AML-193 (cell line): ENCODE measurements around the gene IFNL1.
"Not testable (repeated sequence)": the region's sequence is repeated elsewhere in the genome, so short reads cannot be mapped to it uniquely, and the experiment has no call there.

Experiments used
- DNase-seq, 2 experiments: peaks; one replicate each; lab custom pipeline; 2025; lab: John Stamatoyannopoulos, UW

Gene IFNL1

GRCh38 chr19:39296055-39296645 lies at the start of gene IFNL1:
IFNL1 (plus strand) TSS chr19:39296407; CDS start chr19:39296422, 15 bp downstream.
- no peak for DNase-seq

DNA sequence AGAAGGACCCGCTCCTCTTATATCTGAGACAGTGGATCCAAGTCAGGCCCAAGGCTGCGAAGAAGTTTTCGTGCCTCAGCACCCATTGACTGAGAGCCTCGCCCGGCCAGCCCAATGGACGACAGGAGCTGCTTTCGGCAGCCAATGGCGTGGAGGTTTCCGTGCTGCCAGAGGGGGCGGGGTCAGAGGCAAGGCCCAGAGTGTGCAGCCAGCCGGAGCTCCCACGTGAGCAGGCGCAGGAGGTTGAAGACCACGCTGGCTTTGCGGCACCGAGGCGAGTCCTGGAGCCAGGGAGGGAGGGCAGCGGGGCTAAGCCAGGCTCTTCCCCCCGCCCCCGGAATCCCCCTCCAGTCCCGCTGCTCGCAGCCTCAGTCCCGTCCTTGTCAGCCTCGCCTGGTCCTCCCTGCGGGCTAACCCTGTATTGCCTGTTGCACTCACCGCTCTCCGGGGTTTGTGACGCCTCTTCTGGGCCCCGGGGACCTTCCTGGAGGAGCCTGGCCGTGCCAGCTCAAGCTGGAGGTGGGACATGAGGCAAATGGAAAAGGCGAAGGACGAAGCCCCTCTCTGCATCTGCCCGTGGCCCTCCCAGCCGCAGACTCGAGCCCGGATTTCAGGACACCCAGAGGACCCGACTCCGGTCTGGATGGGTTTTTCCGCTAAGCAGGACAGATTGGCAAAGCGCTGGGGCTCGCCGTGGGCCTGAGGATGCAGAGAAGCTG lies 49.1 kb upstream of the IFNL1 start:
- DNase-seq, result no peak

DNA sequence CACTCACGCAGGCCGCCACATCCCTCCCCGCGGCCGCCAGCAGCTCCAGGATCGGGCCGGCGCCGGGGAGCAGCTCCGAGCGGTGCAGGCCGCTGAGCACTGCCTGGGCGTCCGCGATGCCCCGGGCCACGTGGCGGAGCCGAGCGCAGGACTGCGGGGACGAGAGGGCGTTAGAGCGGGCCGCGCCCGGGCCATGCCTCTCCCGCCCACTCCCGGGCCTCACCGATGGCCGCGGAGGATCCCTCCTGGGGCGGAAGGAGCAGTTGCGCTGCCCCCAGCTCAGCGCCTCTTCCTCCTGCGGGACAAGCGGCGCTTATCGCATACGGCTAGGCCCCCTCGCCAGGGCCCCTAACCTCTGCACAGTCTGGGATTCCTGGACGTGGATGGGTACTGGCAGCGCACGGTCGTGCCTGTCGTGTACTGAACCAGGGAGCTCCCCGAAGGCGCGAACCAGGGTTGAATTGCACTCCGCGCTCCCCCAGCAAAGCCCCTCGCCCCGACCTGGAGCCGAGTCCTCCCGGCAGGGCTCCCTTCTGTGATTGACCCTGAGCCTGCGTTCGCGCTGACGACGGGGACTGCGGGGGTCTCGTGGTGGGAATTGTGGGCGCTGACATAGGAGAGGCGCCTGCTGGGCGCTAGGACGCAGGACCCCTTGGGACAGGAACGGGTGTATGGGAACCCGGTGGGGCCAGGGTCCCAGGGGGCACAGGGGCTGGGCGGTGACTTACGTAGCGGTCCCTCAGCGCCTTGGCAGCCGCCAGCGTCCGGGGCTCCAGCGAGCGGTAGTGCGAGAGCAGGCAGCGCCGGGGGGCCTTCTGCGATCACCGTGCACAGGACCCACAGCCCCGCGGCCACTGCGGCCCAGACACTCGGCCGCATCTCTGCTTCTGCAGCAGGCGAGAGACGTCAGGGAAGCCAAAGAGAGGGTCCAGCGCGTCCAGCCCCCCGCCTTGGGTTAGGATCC lies 48.2 kb upstream of the IFNL1 start:
- DNase-seq, result no peak

GRCh38 chr19:39248806-39249205 lies 47.4 kb upstream of the IFNL1 start, which contains the start of gene IFNL4:
IFNL4 (minus strand) TSS chr19:39248856.
- no peak for DNase-seq

DNA sequence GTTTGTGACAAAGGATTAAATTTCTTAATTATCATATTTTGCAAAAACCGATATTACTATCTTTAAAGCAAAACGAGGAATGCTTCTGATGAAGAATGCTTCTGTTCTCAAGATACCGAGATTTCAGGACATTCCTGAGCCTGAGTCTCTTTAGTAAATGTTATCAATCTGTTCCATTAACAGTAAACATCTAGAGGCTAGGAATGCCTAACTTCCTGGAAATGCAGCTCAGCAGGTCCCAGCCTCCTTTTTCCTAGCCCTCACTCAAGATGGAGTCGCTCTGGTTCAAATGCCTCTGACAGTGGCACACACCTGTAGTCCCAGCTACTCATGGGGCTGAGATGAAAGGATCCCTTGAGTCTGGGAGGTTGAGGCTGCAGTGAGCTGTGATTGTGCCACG lies 45.1 kb upstream of the IFNL1 start:
- DNase-seq, result no peak

DNA sequence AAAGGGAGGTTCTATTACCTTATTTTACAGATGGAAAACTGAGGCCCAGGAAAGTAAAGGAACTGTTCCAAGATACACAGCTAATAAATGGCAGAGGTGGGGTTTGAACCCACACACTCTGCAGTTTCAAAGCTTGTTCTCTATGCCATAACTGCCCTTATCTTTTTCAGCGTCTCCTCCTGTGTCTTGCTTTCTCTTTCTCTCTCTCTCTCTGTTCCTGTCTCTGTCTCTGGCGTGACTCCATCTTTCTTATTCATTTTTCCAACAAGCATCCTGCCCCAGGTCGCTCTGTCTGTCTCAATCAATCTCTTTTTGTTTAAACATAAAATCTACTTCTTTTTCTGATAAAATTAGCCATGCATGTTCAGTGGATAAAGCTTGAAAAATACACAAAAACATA lies 44.4 kb upstream of the IFNL1 start:
- DNase-seq, result no peak

DNA sequence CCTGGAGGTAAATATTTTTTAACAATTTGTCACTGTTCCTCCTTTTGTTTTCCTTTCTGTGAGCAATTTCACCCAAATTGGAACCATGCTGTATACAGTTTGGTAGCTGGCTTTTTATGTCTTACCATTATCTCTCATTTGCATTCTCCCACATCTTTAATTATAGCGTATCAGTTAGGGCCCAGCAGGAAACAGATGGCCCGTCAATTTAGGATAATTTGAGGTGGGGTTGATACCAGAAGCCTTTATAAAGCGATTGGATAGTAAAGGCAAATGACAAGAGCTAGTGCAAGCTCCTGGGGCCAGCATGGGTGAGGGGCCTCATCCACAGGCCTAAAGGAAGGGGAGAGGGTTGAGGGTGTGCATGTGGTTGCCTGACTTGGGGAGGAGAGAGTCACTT lies 43.7 kb upstream of the IFNL1 start:
- DNase-seq, result no peak

GRCh38 chr19:39253374-39254149 lies 42.6 kb upstream of the IFNL1 start:
- DNase-seq, result no peak

GRCh38 chr19:39254531-39255345 lies 41.5 kb upstream of the IFNL1 start:
- no peak for DNase-seq

DNA sequence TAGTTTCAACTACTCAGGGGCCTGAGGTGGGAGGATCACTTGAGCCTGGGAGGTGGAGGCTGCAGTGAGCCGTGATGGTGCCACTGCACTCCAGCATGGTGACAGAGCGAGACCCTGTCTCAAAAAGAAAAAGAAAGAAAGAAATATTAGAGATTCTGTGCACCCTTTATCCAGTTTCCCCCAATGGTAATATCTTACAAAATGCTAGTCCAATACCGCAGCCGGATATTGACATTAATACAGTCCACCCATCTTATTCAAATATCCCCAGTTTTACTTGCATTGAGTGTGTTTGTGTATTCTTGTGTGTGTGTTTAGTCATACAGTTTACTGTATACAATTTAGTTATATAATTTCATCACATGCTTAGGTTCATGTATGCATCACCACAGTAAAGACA lies 39.0 kb upstream of the IFNL1 start:
- DNase-seq, result no peak

- no peak for DNase-seq
Observed at GRCh38 chr19:39261704-39262103, 34.5 kb upstream of the IFNL1 start.

DNA sequence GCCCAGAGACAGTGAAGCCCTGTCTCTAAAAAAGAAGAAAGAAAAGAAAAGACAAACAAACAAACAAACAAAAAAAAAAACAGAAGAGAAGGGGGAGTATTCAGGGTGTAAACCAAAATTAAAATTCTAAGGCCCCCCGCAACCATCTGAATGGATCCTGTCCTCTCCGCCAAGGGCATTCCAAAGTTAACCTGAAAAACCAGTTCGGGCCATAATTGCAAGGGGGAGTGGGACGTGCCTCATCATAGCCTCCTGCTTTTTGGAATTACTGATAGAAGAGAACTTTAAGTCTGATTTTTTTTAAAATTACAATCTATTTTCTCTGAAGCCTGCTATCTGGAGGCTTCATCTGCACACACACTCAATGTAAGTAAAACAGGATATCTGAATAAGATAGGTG lies 33.7 kb upstream of the IFNL1 start:
- DNase-seq, result no peak

GRCh38 chr19:39263912-39264305 lies 32.3 kb upstream of the IFNL1 start:
- no peak for DNase-seq

DNA sequence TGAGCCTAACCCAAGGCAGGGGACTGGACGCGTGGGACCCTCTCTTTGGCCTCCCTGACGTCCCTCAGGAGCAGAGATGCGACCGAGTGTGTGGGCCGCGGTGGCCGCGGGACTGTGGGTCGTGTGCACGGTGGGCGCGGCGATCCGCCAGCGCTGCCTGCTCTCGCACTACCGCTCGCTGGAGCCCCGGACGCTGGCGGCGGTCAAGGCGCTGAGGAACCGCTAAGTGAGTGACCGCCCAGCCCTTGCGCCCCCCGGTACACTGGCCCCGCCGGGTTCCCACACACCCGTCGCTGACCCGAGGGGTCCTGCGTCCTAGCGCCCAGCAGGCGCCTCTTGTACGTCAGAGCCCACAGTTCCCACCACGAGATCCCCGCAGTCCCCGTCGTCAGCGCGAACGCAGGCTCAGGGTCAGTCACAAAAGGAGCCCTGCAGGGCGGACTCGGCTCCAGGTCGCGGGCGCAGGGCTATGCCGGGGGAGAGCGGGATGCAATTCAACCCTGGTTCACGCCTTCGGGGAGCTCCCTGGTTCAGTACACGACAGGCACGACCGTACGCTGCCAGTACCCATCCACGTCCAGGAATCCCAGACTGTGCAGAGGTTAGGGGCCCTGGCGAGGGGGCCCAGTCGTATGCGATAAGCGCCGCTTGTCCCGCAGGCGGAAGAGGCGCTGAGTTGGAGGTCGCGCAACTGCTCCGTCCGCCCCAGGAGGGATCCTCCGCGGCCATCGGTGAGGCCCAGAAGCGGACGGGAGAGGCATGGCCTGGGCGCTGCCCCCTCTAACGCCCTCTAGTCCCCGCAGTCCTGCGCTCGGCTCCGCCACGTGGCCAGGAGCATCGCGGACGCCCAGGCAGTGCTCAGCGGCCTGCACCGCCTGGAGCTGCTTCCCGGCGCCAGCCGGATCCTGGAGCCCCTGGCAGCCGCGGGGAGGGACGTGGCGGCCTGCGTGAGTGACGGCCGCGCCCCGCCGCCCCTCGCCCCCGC lies 31.6 kb upstream of the IFNL1 start:
- DNase-seq, result no peak

- DNase-seq, result no peak
Observed at GRCh38 chr19:39265321-39265916, 30.8 kb upstream of the IFNL1 start.

DNA sequence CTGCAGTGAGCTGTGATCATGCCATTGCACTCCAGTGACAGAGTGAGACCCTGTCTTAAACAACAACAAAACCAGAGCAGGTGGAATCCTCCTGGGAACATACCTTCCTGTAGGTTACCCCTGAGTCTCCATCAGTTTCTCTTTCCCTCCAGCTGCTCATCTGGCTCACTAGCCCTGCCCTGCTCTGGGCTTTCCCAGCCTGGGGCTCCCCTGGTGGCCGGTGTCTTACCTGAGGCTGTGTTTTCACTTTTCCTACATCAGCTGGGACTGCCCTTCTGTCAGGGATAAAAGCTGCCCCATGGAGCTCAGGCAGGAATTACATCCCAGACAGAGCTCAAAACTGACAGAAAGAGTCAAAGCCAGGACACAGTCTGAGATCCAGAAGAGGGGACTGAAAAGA lies 28.1 kb upstream of the IFNL1 start, which contains the start of gene IFNL2:
IFNL2 (plus strand) TSS at position 312 of the 400 bp plus-strand sequence. CDS start 173 bp downstream, outside the sequence.
- DNase-seq, result not testable (repeated sequence)

GRCh38 chr19:39268531-39269223 lies 27.5 kb upstream of the IFNL1 start:
- DNase-seq, result not testable (repeated sequence)

GRCh38 chr19:39269369-39269768 lies 26.8 kb upstream of the IFNL1 start:
- not testable (repeated sequence) for DNase-seq
